SJSA1 (cell line): ENCODE measurements around the gene OR10H3. TPM values are rescaled to one million over a fixed set of nuclear protein-coding genes. Genes with fewer than 3 reads are reported as not detected.
"Not testable (repeated sequence)": the region's sequence is repeated elsewhere in the genome, so short reads cannot be mapped to it uniquely, and the experiment has no call there.

Source experiments
- DNase-seq, 2 experiments: peaks; one replicate each; pipeline ENCODE4 v3.0.0-alpha.2; 2015 to 2020; ENCODE audit warnings: low spot score in 2 of 2, low read depth in 1 of 2
- H3K27ac ChIP-seq: fragments of 250-450 bp; sonication (Bioruptor Pico); 2 replicates; pipeline ENCODE4 v1.5.1; 2020; ENCODE audit warnings: mild to moderate bottlenecking, moderate library complexity
- H3K27me3 ChIP-seq: fragments of 250-450 bp; sonication (Bioruptor Pico); replicated peaks from 2 replicates; pipeline ENCODE4 v1.5.1; 2020; ENCODE audit warnings: mild to moderate bottlenecking, moderate library complexity
- H3K36me3 ChIP-seq: fragments of 250-450 bp; sonication (Bioruptor Pico); 2 replicates; pipeline ENCODE4 v1.5.1; 2020; ENCODE audit warnings: mild to moderate bottlenecking
- H3K4me1 ChIP-seq: fragments of 250-450 bp; sonication (Bioruptor Pico); replicated peaks from 2 replicates; pipeline ENCODE4 v1.6.1; 2021; ENCODE audit warnings: mild to moderate bottlenecking
- H3K4me3 ChIP-seq: fragments of 250-450 bp; sonication (Bioruptor Pico); 2 replicates; pipeline ENCODE4 v1.5.1; 2020; ENCODE audit warnings: mild to moderate bottlenecking
- H3K9me3 ChIP-seq: fragments of 250-450 bp; sonication (Bioruptor Pico); replicated peaks from 2 replicates; pipeline ENCODE4 v1.5.1; 2020; ENCODE audit warnings: mild to moderate bottlenecking
- total RNA-seq: library from RNA; depleted of rRNA; stranded (reverse); fragments of >200 nt; shearing (Covaris generic); gene quantifications from 2 replicates; pipeline ENCODE4 v1.2.3, GENCODE V29; 2014

The OR10H3 gene
- total RNA-seq, 1 experiment from 2014 or later, result not detected

DNA sequence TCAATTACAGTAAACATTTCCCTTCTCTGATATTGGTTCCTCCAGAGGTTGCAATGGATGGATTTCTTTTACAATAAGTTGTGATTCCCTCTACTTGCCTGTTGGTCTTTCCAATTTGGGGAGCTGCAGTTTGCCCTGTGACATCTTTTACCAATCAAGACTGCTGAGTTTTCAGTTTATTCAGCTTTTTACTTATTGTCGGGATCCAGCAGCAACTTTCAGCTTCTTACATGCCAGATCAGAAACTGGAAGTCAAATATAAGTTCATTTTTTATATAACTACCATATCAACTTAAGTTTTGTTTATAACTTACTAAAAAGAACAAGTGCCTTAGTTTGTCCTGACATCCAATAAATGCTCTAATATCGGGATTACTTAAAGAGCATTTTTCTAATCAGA is 10.5 kb downstream of the OR10H3 start:
- Histone ChIP-seq H3K27ac (no peak overlapping the region), H3K36me3 (no peaks in the 10 kb centered on the region), H3K27me3 (peaks cover 9% of the 10 kb centered on the region; the same call in 1 of the 2 replicates), H3K4me1 (no peaks in the 10 kb centered on the region), H3K4me3 (no peak overlapping the region), H3K9me3 (no peaks in the 10 kb centered on the region)
- no peak for DNase-seq

GRCh38 chr19:15758379-15758778 is 20.6 kb downstream of the OR10H3 start:
- H3K9me3 ChIP-seq, result no peaks in the 10 kb centered on the region
- no peak overlapping the region for H3K4me3 ChIP-seq
- H3K4me1 ChIP-seq, result no peaks in the 10 kb centered on the region
- no peak for DNase-seq
- H3K27ac ChIP-seq, result no peak overlapping the region
- H3K27me3 ChIP-seq, result no peaks in the 10 kb centered on the region
- H3K36me3 ChIP-seq, result no peaks in the 10 kb centered on the region

GRCh38 chr19:15759962-15760565 is 22.3 kb downstream of the OR10H3 start:
- Histone ChIP-seq H3K4me1 (no peaks in the 10 kb centered on the region), H3K27me3 (0 out of 2 replicates have a peak, but pooled peaks cover under 1% of the 10 kb centered on the region), H3K4me3 (no peak overlapping the region), H3K9me3 (no peaks in the 10 kb centered on the region), H3K27ac (no peak overlapping the region), H3K36me3 (no peaks in the 10 kb centered on the region)
- no peak for DNase-seq

GRCh38 chr19:15769586-15769985 is 31.8 kb downstream of the OR10H3 start:
- Histone ChIP-seq H3K4me1 (no peaks in the 10 kb centered on the region), H3K9me3 (no peaks in the 10 kb centered on the region), H3K27me3 (0 out of 2 replicates have a peak, but pooled peaks cover 3% of the 10 kb centered on the region), H3K27ac (no peak overlapping the region), H3K4me3 (no peak overlapping the region), H3K36me3 (no peaks in the 10 kb centered on the region)
- no peak for DNase-seq

GRCh38 chr19:15774159-15774558 is 36.4 kb downstream of the OR10H3 start:
- H3K27me3 ChIP-seq, H3K4me1 ChIP-seq, H3K9me3 ChIP-seq, H3K27ac ChIP-seq, H3K36me3 ChIP-seq, H3K4me3 ChIP-seq: not testable (repeated sequence)
- DNase-seq, result peak in 1 of 2 experiments; percentile 28

GRCh38 chr19:15775249-15775648 is 37.5 kb downstream of the OR10H3 start:
- Histone ChIP-seq H3K36me3 (no peaks in the 10 kb centered on the region), H3K4me1 (no peaks in the 10 kb centered on the region), H3K27me3 (no peaks in the 10 kb centered on the region), H3K4me3 (no peak overlapping the region), H3K27ac (no peak overlapping the region), H3K9me3 (no peaks in the 10 kb centered on the region)
- DNase-seq, result no peak

- Histone ChIP-seq H3K9me3 (no peaks in the 10 kb centered on the region), H3K4me1 (no peaks in the 10 kb centered on the region), H3K27ac (no peak overlapping the region), H3K27me3 (no peaks in the 10 kb centered on the region), H3K4me3 (no peak overlapping the region), H3K36me3 (no peaks in the 10 kb centered on the region)
- no peak for DNase-seq
Measured at GRCh38 chr19:15776264-15776663, 38.5 kb downstream of the OR10H3 start.

- no peak for DNase-seq
- Histone ChIP-seq H3K27ac (no peak overlapping the region), H3K9me3 (no peaks in the 10 kb centered on the region), H3K36me3 (no peaks in the 10 kb centered on the region), H3K4me1 (no peaks in the 10 kb centered on the region), H3K27me3 (no peaks in the 10 kb centered on the region), H3K4me3 (no peak overlapping the region)
Measured at GRCh38 chr19:15776991-15777970, 39.5 kb downstream of the OR10H3 start.

GRCh38 chr19:15779756-15780476 is 42.1 kb downstream of the OR10H3 start:
- Histone ChIP-seq H3K4me1 (no peaks in the 10 kb centered on the region), H3K27me3 (no peaks in the 10 kb centered on the region), H3K9me3 (no peaks in the 10 kb centered on the region), H3K27ac (no peak overlapping the region), H3K36me3 (no peaks in the 10 kb centered on the region), H3K4me3 (no peak overlapping the region)
- no peak for DNase-seq

- Histone ChIP-seq H3K36me3 (no peaks in the 10 kb centered on the region), H3K27ac (no peak overlapping the region), H3K9me3 (no peaks in the 10 kb centered on the region), H3K27me3 (no peaks in the 10 kb centered on the region), H3K4me3 (no peak overlapping the region), H3K4me1 (no peaks in the 10 kb centered on the region)
- no peak for DNase-seq
Measured at GRCh38 chr19:15780610-15781418, 43.0 kb downstream of the OR10H3 start.

GRCh38 chr19:15781661-15782060 is 43.9 kb downstream of the OR10H3 start:
- H3K27ac ChIP-seq, result no peak overlapping the region
- H3K27me3 ChIP-seq, result no peaks in the 10 kb centered on the region
- H3K4me3 ChIP-seq, result no peak overlapping the region
- H3K36me3 ChIP-seq, result no peaks in the 10 kb centered on the region
- no peak for DNase-seq
- H3K9me3 ChIP-seq, result no peaks in the 10 kb centered on the region
- no peaks in the 10 kb centered on the region for H3K4me1 ChIP-seq

DNA sequence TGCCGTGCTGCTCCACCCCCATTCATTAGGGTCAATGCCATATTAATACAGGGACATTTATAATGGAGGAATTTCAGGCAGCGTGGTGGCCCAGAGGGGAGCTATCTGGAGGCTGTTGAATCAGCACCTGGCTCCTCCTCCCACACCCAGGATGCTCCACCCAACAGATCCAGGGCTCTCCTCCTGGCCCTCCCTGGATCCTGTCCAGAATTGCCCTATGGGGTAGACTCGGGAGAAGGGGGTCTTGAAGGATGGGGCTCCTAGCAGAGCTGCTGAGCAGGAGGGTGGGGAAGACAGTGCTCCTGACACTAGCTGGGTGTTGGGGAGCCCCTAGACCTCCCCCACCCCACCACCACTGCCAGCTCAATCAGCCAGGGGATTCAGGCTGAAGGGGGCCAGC is 44.4 kb downstream of the OR10H3 start:
- no peaks in the 10 kb centered on the region for H3K36me3 ChIP-seq
- no peaks in the 10 kb centered on the region for H3K9me3 ChIP-seq
- no peak for DNase-seq
- no peaks in the 10 kb centered on the region for H3K4me1 ChIP-seq
- no peak overlapping the region for H3K27ac ChIP-seq
- H3K4me3 ChIP-seq, result no peak overlapping the region
- H3K27me3 ChIP-seq, result no peaks in the 10 kb centered on the region

GRCh38 chr19:15782896-15783295 is 45.1 kb downstream of the OR10H3 start:
- H3K27ac ChIP-seq, H3K4me1 ChIP-seq, DNase-seq, H3K4me3 ChIP-seq, H3K27me3 ChIP-seq, H3K9me3 ChIP-seq, H3K36me3 ChIP-seq: not testable (repeated sequence)
